Pons (tissue), 1 donor: Measurements from ENCODE around the gene CNTNAP5.

Source experiments
- DNase-seq: peaks from one replicate; pipeline ENCODE4 v3.0.0-alpha.2; 2016; ENCODE audit warnings: low spot score

Gene CNTNAP5

DNA sequence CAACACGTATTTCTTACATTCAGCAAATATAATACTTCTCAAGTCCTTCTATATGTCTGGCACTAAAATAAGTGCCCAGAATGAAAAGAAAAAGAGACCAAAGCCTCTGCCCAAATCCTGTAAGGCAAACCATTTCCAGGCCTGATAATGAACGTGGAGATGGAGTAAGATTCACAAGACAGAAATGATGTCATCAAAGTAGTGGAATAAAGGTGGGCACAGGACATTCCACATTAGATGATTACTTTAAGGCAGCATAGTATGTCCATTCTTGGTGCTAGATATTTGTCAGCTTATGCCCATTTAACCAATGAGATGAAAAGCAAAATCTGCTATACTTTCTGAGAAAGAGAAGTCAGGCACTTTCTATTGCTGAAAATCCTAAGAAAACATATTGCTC, 38.5 kb downstream of the CNTNAP5 start:
- DNase-seq = no peak

- DNase-seq = no peak
Measured at GRCh38 chr2:124065636-124066035, 40.5 kb downstream of the CNTNAP5 start.

DNA sequence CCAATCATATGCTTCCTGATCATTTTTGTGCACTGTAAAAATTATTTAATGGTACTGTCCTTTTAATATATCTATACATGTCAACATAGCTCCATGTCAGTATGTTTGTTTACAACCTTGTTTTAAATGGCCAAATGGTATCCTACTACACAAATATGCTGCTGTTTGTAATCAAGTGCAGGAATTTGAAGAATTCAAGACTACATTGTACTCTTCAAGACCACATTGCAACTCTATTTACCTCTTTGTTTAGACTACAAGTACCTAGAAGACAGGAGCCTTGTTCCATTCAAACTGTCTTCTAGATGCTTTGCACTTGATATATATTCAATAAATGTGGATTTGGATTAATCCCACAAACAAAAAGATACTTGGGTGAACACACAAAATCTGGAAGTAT, 41.7 kb downstream of the CNTNAP5 start:
- DNase-seq = no peak

DNA sequence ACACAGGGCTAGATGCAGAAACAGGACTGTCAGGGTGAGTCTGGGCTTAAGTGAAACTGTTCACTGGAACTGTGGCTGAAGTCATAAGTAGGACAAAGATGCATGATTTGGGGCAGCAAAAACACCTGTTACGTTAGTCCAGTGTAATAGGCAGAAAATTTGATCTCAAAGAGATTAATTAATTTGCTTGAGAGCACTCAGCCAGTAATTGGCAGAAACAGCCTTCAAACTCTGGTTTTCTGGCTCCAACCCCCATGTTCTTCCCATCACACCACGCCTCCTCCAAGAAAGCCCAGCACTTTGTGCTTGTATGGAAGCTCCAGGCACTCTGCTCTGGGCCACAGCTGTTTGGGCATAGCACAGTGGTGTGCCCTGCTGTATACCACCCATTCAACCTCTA, 54.0 kb downstream of the CNTNAP5 start:
- DNase-seq = no peak

DNA sequence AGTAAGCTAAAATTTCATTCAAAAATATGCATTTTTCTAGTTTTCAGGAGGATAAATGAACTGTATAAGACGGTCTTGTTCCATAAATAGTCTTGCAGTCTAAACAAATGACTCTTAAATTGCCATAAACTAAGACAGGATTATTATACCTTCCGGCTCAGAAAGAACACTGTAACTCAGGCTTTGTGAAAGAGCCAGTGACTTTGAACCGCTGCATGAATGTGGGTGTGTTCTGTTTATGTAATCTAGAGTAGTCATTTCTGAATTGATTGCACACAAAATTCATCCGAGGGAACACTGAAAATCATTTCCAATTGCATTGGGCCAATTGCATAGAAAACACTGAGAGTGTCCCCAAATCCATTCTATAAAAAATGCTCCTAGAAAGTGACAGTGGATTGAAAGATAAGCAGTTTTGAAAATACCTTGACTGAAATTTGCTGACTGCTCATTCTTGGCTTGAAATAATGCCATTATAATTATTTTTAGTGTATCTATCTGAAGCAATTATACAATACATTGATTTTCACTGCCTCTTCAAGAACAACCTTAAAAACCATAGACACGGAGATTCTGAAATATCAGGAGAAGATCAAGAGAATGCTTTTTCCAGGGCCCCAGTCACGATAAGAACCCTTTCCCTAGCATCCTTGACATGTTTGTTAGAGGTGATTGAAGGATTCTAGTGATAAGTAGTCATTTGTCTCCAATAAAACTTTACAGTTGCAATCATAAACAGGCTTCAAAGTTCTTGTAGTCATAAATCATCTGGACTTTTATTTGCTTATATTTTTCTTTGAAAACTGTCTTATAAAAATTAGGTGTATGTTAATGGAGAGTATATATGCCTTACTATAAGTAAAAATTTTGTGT, 55.4 kb downstream of the CNTNAP5 start:
- no peak for DNase-seq

- DNase-seq = no peak
Measured at GRCh38 chr2:124081154-124081716, 56.1 kb downstream of the CNTNAP5 start.

DNA sequence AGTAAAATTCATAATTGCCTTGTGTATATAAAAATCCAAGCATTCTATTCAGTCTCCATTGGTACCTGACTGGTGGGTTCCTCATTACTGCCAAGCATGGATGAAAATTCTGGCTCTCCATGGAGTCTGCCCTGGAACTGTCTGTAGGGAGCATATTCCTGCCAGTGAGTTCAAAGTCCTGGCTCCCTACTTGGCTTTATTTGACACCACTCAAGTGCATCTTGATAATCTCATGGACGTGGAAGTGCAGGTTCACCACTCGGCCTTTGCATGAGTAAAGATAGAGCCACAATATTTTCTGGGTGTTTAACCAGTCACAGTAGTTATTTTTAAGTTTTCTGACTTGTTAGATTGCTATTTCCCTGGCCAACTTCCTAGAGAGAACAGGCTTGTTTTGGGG, 63.5 kb downstream of the CNTNAP5 start:
- DNase-seq = no peak

- no peak for DNase-seq
Measured at GRCh38 chr2:124091721-124092120, 66.6 kb downstream of the CNTNAP5 start.

DNA sequence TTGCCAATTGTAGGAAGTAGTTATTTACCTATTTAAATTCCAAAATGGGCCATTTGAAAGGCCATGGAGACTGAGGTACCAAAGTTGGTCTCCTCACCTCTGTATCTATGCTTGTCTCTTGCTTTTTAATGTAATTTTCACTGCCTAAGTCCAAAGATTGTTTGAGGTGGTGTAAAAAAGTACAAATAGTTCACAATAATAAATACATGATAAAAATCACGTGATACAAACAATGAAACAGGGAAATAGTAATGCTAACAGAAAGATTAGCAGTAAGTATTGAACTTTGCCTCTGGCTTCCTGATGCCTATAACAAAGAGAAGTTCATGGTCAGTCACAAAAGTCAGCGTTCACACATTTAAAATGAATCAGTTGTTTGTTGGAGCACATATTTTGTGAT, 67.6 kb downstream of the CNTNAP5 start:
- DNase-seq = no peak

DNA sequence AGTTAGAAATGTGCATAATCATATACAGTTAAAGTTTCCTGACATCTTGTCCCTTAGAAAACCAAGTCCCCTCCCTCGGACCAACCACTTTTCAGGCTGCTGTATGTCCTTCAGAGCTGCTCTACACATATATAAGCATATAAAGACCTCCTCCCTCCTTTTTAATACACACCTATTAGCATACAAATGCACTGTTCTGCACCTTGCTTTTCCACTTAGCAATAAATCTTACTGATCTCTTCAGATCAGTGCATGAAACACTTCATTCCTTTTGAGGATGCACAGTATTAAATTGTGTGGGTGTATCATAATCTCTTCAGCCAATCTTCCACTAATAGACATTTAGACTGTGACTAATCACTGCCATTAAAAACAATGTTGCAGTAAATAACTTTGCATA, 79.8 kb downstream of the CNTNAP5 start:
- no peak for DNase-seq

DNA sequence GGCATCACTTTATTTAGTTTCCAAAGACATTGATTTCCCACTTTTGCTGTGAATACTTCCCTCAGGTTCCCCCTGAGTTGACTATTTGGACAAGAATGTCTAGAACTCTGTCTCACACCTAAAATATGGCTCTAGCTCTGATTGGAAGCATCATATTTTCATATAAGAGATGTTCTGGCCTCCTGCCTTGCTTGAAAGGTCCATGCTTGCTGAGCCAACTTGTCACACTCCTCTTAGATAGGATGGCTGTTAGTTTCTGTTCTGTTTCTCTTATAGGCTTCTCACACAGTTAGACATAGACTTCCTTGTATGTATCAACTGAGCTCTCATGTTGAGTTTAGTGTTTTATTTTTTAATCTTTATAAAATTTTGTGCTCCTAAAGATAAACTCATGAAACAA, 87.1 kb downstream of the CNTNAP5 start:
- DNase-seq = no peak

GRCh38 chr2:124112966-124113365, 87.9 kb downstream of the CNTNAP5 start:
- DNase-seq = no peak

DNA sequence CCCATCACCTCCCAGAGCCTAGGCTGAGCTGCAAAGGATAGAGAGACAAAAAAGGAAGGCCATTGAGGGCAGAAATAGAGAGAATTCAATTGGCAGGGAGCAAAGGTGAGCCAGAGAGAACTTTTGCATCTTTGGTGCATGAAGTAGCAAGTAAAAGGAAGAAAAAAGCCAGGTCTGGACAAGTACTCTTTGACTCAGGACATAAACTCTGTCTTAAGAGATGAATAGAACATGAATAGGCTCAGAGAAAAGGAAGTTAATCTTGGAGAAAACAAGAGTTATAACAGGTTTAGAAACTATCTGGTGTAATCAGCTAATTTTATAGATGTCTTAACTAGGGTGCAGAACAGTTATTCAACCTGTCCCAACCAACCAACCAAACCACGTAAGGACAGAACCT, 95.2 kb downstream of the CNTNAP5 start:
- no peak for DNase-seq

GRCh38 chr2:124121106-124121505, 96.0 kb downstream of the CNTNAP5 start:
- DNase-seq = no peak

- DNase-seq = no peak
Measured at GRCh38 chr2:124121760-124122275, 96.7 kb downstream of the CNTNAP5 start.

- DNase-seq = no peak
Measured at GRCh38 chr2:124122340-124122739, 97.3 kb downstream of the CNTNAP5 start.

- no peak for DNase-seq
Measured at GRCh38 chr2:124131276-124131675, 106.2 kb downstream of the CNTNAP5 start.

GRCh38 chr2:124136110-124136509, 111.0 kb downstream of the CNTNAP5 start:
- no peak for DNase-seq

DNA sequence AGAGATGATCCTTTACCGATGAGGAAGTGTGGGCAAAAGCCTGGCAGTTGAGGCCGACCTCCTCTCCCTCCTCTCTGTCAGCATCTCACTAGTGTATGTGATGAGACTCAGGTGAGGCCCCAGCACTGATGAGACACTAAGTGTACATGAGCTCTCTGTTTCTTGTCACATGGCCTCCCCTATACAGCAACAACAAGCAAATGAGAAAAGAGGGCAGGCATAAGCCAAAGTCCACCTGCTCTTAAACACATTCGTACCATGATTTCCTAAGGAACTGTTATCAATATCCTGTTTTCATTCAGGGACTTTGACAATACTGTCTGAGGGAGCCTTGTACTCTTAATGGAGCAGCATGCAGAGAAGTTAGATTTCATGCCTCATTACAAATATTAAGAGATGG, 113.0 kb downstream of the CNTNAP5 start:
- DNase-seq = no peak

- no peak for DNase-seq
Measured at GRCh38 chr2:124145982-124146381, 120.9 kb downstream of the CNTNAP5 start.

DNA sequence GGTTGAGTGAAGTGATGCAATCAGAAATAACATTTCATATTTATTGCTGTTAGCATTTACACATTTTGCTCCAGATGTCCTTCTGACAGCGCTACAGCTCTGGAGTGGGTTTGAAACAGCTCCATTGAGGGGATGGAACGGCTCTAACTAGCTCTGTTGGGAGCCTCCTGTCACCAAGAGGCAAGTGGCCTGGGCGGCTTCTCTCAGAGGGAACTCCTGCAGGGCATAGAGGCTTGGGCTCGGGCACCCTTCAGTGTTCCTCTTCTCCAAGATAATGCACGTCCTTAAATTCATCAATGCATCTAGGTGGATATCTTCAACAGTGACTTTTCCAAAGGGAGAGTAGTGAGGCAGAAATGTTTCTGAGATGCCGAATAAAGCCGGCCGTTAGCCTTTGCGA, 122.5 kb downstream of the CNTNAP5 start:
- no peak for DNase-seq

- no peak for DNase-seq
Measured at GRCh38 chr2:124149571-124149970, 124.5 kb downstream of the CNTNAP5 start.

DNA sequence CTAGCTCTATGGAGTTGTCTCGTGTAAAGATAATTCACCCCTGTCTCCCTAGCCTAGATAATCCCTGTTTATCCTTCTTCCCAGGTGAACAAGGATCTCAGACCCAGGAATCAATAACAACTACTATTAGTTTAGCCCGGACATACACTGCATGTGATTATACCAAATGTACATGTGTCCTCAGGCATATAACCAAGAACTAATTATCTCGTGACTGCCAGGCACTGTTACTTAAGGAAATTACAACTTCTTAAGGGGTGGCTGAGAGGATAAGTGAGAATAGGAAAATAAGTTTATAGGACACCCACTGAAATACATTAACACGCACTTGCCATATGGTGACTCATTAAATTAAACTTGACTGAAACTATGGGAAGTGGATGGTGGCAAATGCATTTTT, 126.6 kb downstream of the CNTNAP5 start:
- DNase-seq = no peak

- DNase-seq = no peak
Measured at GRCh38 chr2:124153713-124154112, 128.6 kb downstream of the CNTNAP5 start.
